Neural cell (in vitro differentiated cells): ENCODE results near the gene NPC1.

Source experiments
- CTCF ChIP-seq: fragments of 450-650 bp; IDR thresholded peaks from 2 replicates; pipeline ENCODE4 v1.5.1; 2014; ENCODE audit warnings: antibody characterized with exemption, mild to moderate bottlenecking, moderate library complexity; ENCODE audit not compliant: poor library complexity, severe bottlenecking
- EZH2 ChIP-seq: fragments of 200-600, 300-800 bp; shearing (Covaris generic), sonication (generic); IDR thresholded peaks from 2 replicates; pipeline ENCODE4 v1.6.1; 2014; ENCODE audit warnings: antibody characterized with exemption, low read length, borderline replicate concordance, mild to moderate bottlenecking; ENCODE audit not compliant: insufficient read depth, poor library complexity, severe bottlenecking
- MXI1 ChIP-seq: fragments of 450-650 bp; conservative IDR thresholded peaks from 2 replicates; pipeline ENCODE4 v1.6.1; 2014; ENCODE audit warnings: antibody characterized with exemption, mild to moderate bottlenecking; ENCODE audit not compliant: poor library complexity, severe bottlenecking
- RAD21 ChIP-seq: fragments of 450-650 bp; conservative IDR thresholded peaks from 2 replicates; pipeline ENCODE4 v1.6.1; 2014; ENCODE audit warnings: antibody characterized with exemption, mild to moderate bottlenecking, moderate library complexity
- REST ChIP-seq: IDR thresholded peaks from 2 replicates; pipeline ENCODE4 v1.6.1; 2012; ENCODE audit warnings: borderline replicate concordance

- TF ChIP-seq MXI1, result no peak
- TF ChIP-seq RAD21, result no peak
- no peak for TF ChIP-seq CTCF
- no peak for TF ChIP-seq EZH2
- TF ChIP-seq REST, result no peak
Observed at GRCh38 chr18:23570912-23571504, 15.3 kb downstream of the NPC1 start.
